D341Med (cell line): ENCODE results near the gene IRF1.
"Not testable (repeated sequence)": the region's sequence is repeated elsewhere in the genome, so short reads cannot be mapped to it uniquely, and the experiment has no call there.

Experiments
- DNase-seq: peaks from one replicate; pipeline ENCODE4 v3.0.0; 2012; ENCODE audit warnings: low spot score

The IRF1 gene

DNA sequence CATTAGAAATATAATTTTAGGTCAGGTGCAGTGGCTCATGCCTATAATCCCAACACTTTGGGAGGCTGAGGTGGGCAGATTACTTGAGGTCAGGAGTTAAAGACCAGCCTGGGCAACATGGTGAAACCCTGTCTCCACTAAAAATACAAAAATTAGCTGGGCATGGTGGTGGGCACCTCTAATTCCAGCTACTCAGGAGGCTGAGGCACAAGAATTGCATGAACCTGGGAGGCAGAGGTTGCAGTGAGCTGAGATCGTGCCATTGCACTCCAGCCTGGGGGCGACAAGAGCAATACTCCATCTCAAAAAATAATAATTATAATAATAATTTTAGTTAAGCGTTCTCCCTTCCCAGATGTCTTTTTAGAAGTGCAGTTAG lies 52.3 kb downstream of the IRF1 start:
- DNase-seq: not testable (repeated sequence)

DNA sequence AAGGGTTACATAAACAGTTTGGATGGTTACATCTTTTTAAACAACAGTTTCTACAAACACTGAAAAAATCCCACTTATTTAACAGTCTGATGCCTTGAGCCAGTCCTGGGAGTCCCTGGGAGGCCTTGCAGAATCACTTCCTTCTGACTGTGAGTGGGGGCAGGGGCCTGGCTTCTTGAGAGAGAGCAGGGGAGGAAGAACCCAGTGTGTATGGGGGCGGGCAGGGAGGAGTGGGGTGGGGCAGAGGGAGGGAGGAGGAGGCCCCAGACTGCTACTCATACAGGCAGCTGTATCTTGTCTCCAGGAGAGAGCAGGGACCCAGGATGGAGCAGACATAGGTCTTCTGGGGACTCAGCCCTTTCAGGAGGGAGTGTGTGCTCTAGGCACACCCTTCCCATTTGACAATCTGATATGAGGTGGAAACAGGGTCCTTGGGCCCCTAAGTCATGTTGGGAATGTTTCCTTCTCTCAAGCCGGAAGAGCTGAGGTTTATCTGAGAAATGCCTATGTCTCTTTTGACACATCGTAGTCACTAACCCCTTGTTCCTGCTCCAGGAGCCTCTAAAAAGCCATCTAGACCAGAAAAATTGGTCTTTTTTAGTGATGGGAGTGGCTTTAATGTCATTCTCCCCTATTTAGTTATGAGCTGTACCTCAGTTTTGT lies 52.8 kb downstream of the IRF1 start:
- no peak for DNase-seq

DNA sequence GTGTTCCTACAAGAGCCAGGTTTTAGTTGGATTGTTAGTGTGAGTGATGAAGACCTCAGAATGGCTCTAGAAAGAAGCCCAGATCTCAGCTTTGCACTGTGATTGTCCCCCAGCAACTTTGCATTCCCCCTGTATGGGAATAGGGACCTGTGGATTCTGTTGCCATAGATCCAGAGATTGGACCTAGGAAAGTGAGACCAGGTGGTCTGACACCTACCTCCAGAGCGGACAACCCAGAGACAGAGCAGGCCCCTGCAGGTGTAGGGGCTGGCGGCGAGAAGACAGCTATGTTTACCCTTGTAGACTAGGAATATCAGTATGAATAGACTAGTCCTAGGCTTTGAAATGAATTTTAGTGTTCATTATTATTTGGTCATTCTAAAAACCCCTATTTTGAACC lies 53.6 kb downstream of the IRF1 start:
- DNase-seq: no peak

DNA sequence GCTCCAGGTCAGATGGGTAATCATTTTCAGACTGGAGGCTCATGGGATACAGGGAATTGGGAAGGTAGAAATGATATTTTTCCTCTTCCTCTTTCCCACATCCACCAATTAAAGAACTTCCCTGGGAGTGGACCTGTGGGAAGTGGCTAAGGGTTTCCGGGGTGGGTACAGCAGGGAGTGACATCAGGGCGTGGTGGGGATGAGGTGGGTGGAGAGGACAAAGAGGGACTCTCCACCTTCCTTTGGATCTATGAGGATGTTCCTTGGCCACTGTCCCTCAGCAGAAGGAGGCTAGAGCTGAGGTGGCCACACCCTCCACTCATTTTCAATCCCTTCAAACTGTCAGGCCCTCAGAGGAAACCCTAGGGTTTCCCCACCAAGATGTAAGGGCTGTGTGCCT lies 54.7 kb downstream of the IRF1 start:
- no peak for DNase-seq

DNA sequence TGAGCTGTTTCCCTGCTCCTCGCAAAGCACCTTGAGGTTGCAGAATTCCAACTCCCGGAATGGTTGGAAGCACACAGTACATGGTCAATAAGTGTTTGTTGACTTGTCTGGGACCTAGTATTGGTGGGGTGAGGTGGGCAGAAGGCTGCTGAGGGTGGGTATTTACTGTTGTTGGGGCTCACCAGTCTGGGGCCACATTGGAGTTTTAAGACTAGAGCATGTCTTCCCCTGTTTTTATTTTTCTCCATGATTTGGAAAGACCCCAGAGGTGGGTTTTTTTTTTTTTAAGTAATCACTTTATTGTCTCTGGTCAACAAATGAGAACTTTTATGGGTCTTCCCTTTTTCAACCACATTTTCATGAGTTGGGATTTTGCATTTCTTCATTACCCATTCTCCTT lies 55.1 kb downstream of the IRF1 start:
- no peak for DNase-seq

DNA sequence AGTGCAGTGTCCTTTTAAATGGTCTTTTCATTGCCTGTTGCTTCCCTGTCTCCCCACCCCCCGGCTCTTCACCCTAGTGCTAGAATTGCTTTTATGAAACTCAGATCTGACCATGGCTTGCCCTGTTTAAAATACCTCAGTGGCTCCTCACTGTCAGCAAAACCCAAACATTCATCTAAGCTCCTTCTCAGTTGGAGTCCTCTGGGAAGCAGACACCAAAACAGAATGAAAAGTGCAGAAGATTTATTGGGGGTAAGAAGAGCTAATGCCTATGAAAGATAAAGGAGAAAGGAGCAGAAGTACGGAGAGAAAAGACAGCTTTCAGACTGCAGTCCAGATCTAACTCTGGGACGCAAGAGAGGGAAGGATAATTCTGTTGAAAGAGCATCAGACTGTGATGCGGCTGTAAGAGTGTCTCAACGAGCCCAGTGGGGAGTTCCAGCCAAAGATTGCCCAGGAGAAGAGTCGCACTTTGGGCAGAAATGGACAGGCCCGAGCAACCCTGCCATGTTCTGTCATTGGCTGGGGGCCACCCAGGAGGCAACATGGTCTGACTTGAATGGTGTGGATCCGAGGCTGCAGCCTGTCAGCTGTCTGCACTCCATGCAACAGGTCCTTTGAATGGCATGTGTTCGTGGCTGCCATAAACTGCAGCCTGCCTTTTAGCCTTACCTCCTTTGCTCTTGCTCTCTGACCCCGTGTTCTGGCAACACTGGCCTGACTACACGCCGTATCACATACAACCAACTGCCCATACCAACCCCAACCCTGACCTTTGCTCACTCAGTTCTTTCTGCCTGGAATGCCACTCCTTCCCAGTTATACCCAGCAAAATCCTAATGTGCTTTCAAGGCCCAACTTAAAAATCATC lies 55.9 kb downstream of the IRF1 start:
- DNase-seq: no peak

DNA sequence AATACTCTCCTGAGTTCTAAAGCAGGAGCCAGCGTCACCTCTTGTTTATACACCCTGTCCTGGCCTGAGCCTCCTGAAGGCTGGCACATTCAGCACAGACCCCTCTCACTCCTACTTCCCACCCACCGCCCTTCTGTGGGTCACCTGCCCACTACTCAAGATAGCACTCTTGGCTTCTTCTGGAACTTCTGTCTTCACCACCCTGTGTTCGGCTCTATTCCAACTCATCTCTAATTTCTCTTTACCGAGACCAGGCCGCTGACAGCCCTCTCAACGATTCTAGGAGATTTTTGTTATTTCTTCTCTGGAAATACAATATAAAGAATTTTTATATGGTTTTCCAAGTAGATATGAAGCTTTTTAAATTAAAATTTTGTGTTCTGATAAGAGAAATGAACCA lies 57.4 kb downstream of the IRF1 start:
- no peak for DNase-seq

DNA sequence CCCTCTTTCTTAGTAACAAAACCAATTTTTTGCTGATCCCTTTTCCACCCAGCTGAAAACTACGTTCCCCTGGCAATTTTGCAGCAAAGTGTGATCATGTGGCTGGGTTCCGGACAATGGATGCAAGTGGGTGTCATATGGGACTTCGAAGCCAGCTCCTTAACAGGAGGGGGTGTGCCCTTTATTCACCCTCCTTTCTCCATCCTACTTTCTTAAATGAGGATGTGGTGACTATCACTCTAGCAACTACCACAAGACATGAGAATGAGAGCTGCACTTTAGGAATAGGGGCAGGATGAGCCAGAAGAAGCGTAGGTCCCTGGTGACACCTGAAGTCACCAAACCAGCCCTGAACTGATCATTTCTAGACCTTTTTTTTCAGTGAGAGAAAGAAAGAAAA lies 58.9 kb downstream of the IRF1 start:
- no peak for DNase-seq
